GM12801 (cell line): ENCODE data around the gene IL15.

Experiments
- CTCF ChIP-seq: IDR thresholded peaks from one replicate; pipeline ENCODE4 v1.5.1; 2011; ENCODE audit warnings: control low read depth; ENCODE audit not compliant: insufficient read length; ENCODE audit errors: extremely low read depth

IL15 gene

GRCh38 chr4:141638230-141638629 is 1.8 kb downstream of the IL15 start:
- TF ChIP-seq CTCF, result no peak

GRCh38 chr4:141640696-141641095 is 4.3 kb downstream of the IL15 start:
- TF ChIP-seq CTCF, result no peak

- no peak for TF ChIP-seq CTCF
These were observed 5.7 kb downstream of the IL15 start for GRCh38 chr4:141642063-141642462.

- TF ChIP-seq CTCF, result no peak
These were observed 6.3 kb downstream of the IL15 start for GRCh38 chr4:141642711-141643110.

GRCh38 chr4:141643557-141643956 is 7.2 kb downstream of the IL15 start:
- no peak for TF ChIP-seq CTCF

- no peak for TF ChIP-seq CTCF
These were observed 9.4 kb downstream of the IL15 start for GRCh38 chr4:141645611-141646340.

GRCh38 chr4:141646969-141647368 is 10.6 kb downstream of the IL15 start:
- no peak for TF ChIP-seq CTCF
